GM12873 (cell line): ENCODE data around the gene MACROD1.

Source experiments
- TF ChIP-seq, protein P1 (sequence below): IDR thresholded peaks from 2 replicates; pipeline ENCODE4 v1.5.1; 2012; ENCODE audit warnings: low read depth, mild to moderate bottlenecking, moderate library complexity, low read length, control low read depth; ENCODE audit not compliant: insufficient read depth; ENCODE audit errors: missing control alignments

Gene MACROD1

DNA sequence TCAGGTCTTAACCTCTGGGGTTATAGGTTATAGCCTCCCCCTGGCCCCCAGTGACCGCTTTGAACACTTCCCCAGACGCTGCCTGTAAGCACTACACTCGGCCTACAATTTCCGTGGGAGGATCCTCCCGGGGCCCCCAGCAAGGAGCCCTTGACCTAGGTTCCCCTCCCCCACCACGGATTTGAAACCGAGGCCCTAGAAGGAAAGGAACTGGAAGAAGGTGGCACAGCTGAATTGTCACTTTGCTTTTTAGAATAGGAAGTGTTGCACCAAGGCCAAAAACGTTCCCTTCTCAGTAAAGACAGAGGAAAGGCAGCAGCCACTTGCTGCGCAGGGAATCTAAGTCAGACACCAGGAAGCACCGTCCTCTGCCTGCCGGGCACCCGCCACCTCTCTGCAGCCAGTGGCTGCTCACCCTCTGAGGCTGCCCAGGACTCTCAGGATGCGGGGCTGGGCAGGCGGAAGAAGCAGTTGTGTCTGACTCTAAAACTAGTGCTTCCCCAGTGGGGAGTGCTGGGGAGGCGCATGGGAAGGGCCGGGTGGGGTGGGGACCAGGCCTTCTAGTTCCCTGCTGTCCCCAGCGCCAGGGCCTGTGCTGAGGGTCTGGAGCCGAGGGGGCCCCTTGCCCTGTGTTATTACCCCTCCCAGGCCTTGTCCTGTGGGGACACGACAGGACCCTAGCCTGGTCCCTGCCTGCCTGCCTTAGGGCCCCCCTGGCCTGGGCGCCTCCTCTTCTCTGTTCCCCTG, 138.1 kb downstream of the MACROD1 start:
- TF ChIP-seq, protein P1, sequence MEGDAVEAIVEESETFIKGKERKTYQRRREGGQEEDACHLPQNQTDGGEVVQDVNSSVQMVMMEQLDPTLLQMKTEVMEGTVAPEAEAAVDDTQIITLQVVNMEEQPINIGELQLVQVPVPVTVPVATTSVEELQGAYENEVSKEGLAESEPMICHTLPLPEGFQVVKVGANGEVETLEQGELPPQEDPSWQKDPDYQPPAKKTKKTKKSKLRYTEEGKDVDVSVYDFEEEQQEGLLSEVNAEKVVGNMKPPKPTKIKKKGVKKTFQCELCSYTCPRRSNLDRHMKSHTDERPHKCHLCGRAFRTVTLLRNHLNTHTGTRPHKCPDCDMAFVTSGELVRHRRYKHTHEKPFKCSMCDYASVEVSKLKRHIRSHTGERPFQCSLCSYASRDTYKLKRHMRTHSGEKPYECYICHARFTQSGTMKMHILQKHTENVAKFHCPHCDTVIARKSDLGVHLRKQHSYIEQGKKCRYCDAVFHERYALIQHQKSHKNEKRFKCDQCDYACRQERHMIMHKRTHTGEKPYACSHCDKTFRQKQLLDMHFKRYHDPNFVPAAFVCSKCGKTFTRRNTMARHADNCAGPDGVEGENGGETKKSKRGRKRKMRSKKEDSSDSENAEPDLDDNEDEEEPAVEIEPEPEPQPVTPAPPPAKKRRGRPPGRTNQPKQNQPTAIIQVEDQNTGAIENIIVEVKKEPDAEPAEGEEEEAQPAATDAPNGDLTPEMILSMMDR: no peak

DNA sequence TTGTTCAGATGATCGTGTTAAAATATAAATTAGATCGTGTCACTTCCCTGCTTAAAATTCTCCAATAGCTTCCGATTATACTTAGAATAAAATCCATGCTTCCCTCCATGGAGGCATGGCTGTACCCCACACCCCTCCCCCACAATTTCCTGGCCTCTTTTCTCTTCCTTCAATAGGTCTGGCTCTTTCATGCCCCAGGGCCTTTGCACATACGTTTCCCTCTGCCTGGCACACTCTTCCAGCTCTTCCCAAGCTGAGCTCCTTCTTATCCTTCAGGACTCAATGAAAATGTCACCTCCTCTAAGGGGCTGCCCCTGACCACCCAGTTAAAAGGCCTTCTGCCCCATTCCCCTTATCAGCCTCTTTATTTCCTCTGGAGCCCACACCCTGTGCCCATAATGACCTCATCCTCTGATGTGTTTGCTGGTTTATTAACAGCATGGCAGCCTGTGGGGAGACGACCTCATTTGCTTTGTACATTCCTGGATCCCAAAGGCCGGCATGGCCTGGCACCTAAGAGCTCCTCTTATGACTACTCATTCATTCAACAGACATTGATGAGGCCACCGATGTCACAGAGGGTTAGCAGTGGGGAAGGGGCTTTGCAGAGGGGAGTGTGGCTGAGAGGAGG, 139.2 kb downstream of the MACROD1 start:
- TF ChIP-seq, protein P1: no peak

DNA sequence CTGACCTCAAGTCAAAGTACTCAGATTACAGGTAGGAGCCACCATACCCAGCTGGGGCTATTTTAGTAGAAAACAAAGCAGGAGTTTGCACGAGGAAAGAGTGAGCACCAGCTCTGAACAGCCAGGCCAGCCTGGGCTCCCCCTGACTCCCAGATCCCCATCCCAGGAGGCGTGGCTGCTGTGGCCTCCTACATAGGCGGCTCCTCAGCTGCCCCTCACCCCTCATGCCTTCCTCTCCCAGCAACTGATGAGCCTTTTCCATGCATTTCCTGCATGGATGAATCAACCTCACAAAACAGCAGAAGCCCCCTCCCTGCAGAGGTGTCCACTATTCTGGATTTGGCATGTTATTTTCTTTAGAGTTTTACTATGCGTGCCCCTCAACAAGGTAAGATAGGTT, 140.7 kb downstream of the MACROD1 start:
- TF ChIP-seq, protein P1: no peak

DNA sequence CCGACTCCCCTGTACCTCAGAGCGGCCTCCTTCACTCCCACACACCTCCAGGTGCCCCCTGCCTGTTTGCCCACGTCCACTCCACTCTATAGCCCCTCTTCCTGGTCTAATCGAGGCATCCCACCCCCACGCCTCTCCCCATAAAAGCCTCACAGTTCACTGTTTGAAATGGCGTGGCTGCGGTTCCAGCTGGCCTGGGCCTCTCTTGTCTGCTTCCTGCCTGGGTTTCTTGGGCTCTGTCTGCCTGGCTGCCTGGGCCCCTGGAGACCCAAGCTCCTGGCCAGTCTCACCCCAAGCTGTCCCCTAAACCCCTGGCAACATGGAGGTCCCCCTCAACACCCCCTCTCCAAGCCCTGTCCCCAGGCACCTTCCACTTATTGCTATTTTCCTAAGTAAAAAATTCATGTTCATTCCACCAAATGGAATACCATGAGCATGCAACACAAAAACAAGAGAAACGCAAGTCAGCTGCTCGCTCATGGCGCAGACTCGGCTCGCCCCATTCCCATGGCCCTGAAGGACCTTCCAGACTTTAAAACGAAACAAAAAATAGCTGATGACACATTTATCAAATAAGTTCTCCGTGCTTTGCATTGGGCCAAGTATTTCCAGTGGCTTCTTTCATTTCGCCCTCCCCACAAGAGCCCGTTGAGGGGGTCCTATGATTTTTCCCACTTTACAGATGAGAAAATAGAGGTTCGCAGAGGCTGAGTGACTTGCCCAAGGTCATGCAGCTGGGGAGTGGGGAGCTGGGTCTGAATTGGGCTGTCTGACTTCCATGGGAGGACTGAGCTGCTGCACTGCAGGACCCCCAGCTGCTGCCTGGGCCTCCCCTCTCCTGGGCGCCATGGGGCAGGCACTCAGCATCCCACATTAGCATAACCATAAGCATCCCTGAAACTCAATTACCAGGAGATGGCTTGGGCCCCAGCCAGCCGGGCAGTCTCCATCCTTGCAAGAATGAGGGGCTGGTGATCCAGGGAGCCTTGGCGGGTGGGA, 141.9 kb downstream of the MACROD1 start:
- TF ChIP-seq, protein P1: no peak

GRCh38 chr11:64022125-64022784, 143.7 kb downstream of the MACROD1 start:
- TF ChIP-seq, protein P1: no peak

GRCh38 chr11:64021757-64022093, 144.2 kb downstream of the MACROD1 start:
- TF ChIP-seq, protein P1: no peak
